ENCODE data around the gene ZNF738. TPM values are rescaled to one million over a fixed set of nuclear protein-coding genes. Genes with fewer than 3 reads are reported as not detected.

The ZNF738 gene
- total and polyA plus RNA-seq, 10 of the 15 experiments (the other 5 are each of a cell fraction or from before 2014, with no cell fraction given) = 11.6 to 29.4 (median 15.0) TPM

DNA sequence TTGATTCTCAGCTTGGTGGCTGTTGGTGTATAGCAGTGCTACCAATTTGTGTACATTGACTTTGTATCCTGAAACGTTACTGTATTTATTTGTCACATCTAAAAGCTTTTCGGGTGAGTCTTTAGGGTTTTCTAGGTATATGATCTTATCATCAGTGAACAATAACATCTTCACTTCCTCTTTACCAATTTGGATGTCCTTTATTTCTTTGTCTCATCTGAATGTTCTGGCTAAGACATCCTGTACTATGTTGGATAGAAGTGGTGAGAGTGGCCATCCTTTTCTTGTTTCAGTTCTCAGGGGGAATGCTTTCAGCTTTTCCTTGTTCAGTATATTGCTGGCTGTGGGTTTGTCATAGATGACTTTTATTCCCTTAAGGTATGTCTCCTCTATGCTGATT is 6.0 kb upstream of the ZNF738 start:
- CTCF ChIA-PET = interaction anchor here (1.1 kb wide), 1 partner anchor 31 kb away, joined by 3 read pairs; no protein-coding TSS in a partner anchor
- no TSS peak for BruUV-seq (replicated peaks)
- SMC1A ChIA-PET (ENCODE audit: uncharacterized antibody, unreplicated experiment) = no interaction called here
- RAD21 ChIA-PET (ENCODE audit: unreplicated experiment) = no interaction called here
- in situ Hi-C loops (cut with MboI) (no loop called here), intact Hi-C loops (cut with micrococcal nuclease; ENCODE audit: unreplicated experiment) (no loop called here)
- Histone ChIP-seq H3K4me2 (ENCODE audit: control insufficient read depth, insufficient read depth) (no peak overlapping the region), H3K4me1 (ENCODE audit: control insufficient read depth, insufficient read depth, low read length) (no peaks in the 10 kb centered on the region), H3K9me3 (replicated peaks; ENCODE audit: control insufficient read depth, insufficient read depth, low read length) (no peaks in the 10 kb centered on the region; the same call in 2 of the 3 replicates), H3K4me3 (no peak overlapping the region), H3K27ac (ENCODE audit: control insufficient read depth, insufficient read depth) (no peak overlapping the region), H3K9ac (ENCODE audit: control insufficient read depth, insufficient read depth, low read length) (no peak overlapping the region), H3K36me3 (ENCODE audit: control insufficient read depth in 2 of 2, insufficient read depth in 2 of 2, low read length in 1 of 2) (no peaks in the 10 kb centered on the region), H4K20me1 (ENCODE audit: control insufficient read depth, insufficient read depth) (no peaks in the 10 kb centered on the region), H2AFZ (ENCODE audit: control insufficient read depth, low read depth, low read length) (no peak overlapping the region), H3K79me2 (ENCODE audit: control insufficient read depth, insufficient read depth, low read length) (no peaks in the 10 kb centered on the region), H3K27me3 (replicated peaks in 1 of 2; ENCODE audit: control insufficient read depth in 2 of 2, insufficient read depth in 2 of 2, low read length in 1 of 2) (no peaks in the 10 kb centered on the region)
- TF ChIP-seq SPI1 (IDR thresholded peaks at IDR 0.05; ENCODE audit: borderline replicate concordance, insufficient read depth, low read depth, low read length) (peak; percentile 16; the same call in 1 of the 2 replicates), ZNF217 (IDR thresholded peaks at IDR 0.05) (no peak)
- FAIRE-seq = no peak
- ATAC-seq = no peak
- POLR2A ChIA-PET = no interaction called here
- DNase-seq (ENCODE audit: low read depth, low spot score) = no peak
- WGBS (ENCODE audit: insufficient coverage, insufficient replicate concordance, low lambda C conversion rate, missing lambda C conversion rate) = 0% methylated on average over 2 of the region's 2 CpGs

DNA sequence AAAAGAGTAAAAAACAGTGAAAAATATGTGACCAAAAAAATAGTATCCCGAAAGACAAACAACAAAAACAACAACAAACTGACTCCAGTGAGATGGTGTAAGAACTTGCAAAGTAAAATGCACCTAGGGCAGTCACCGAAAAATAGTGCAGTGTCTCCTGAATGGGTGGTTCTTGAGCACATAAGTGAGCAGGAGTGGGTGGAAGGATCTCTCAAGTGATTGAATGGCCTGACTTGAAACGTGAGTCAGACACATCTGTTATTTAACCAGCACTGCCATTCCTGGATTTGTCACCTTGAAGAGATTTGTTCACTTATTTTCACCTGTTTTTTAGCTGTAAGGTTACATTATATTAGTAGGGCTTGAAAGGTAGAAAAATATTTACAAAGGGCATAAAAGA is 3.5 kb downstream of the ZNF738 start:
- H3K4me3 ChIP-seq = no peak overlapping the region
- RAD21 ChIA-PET (ENCODE audit: unreplicated experiment) = no interaction called here
- no peak overlapping the region for H3K4me2 ChIP-seq (ENCODE audit: control insufficient read depth, insufficient read depth)
- no peaks in the 10 kb centered on the region for H4K20me1 ChIP-seq (ENCODE audit: control insufficient read depth, insufficient read depth)
- intact Hi-C loops (cut with micrococcal nuclease; ENCODE audit: unreplicated experiment) (no loop called here), in situ Hi-C loops (cut with MboI) (no loop called here)
- CTCF ChIA-PET = no interaction called here
- no peak overlapping the region for H3K9ac ChIP-seq (ENCODE audit: control insufficient read depth, insufficient read depth, low read length)
- BruUV-seq (replicated peaks) = TSS peak; percentile 45
- peaks cover 0 to 2% of the 10 kb centered on the region in 2 experiments; a peak in 2 of 4 replicates for H3K36me3 ChIP-seq (ENCODE audit: control insufficient read depth in 2 of 2, insufficient read depth in 2 of 2, low read length in 1 of 2)
- SMC1A ChIA-PET (ENCODE audit: uncharacterized antibody, unreplicated experiment) = no interaction called here
- no peak overlapping the region for H2AFZ ChIP-seq (ENCODE audit: control insufficient read depth, low read depth, low read length)
- H3K27ac ChIP-seq (ENCODE audit: control insufficient read depth, insufficient read depth) = no peak overlapping the region
- WGBS (ENCODE audit: insufficient coverage, insufficient replicate concordance, low lambda C conversion rate, missing lambda C conversion rate) = 96% methylated on average over 3 of the region's 3 CpGs
- no peak for ATAC-seq
- FAIRE-seq = no peak
- peaks cover 3% of the 10 kb centered on the region; the same call in 1 of the 2 replicates for H3K79me2 ChIP-seq (ENCODE audit: control insufficient read depth, insufficient read depth, low read length)
- no peaks in the 10 kb centered on the region for H3K27me3 ChIP-seq (replicated peaks in 1 of 2; ENCODE audit: control insufficient read depth in 2 of 2, insufficient read depth in 2 of 2, low read length in 1 of 2)
- peaks cover 10% of the 10 kb centered on the region for H3K9me3 ChIP-seq (replicated peaks; ENCODE audit: control insufficient read depth, insufficient read depth, low read length)
- H3K4me1 ChIP-seq (ENCODE audit: control insufficient read depth, insufficient read depth, low read length) = no peaks in the 10 kb centered on the region
- TF ChIP-seq MYB (IDR thresholded peaks at IDR 0.05; ENCODE audit: borderline replicate concordance, low read depth, low read length) = no peak
- POLR2A ChIA-PET = interaction anchor here (0.5 kb wide), 1 partner anchor 438 kb away, joined by 3 read pairs; no protein-coding TSS in a partner anchor
- no peak for DNase-seq (ENCODE audit: low read depth, low spot score)
